Muscle of leg (tissue), 11 donors: Measurements from ENCODE around the gene SLC49A3. TPM values are rescaled to one million over a fixed set of nuclear protein-coding genes. Genes with fewer than 3 reads are reported as not detected.
A peak's percentile ranks its signal among the peaks of the same experiment; 100 is the strongest.
"Not testable (repeated sequence)": the region's sequence is repeated elsewhere in the genome, so short reads cannot be mapped to it uniquely, and the experiment has no call there.

Experiments used
- DNase-seq: peaks from one replicate; pipeline ENCODE4 v3.0.0; 2013
- H3K27ac ChIP-seq: one replicate; pipeline ENCODE4 v1.5.1; 2013; ENCODE audit warnings: mild to moderate bottlenecking, low read length, control low read depth
- H3K27me3 ChIP-seq: one replicate; pipeline ENCODE4 v1.6.1; 2013; ENCODE audit warnings: low read length; ENCODE audit not compliant: control insufficient read depth, insufficient read depth
- H3K36me3 ChIP-seq: one replicate; pipeline ENCODE4 v1.6.1; 2013; ENCODE audit warnings: low read length; ENCODE audit not compliant: control insufficient read depth, insufficient read depth
- H3K4me1 ChIP-seq: one replicate; pipeline ENCODE4 v1.6.1; 2013; ENCODE audit warnings: low read length; ENCODE audit not compliant: control insufficient read depth, insufficient read depth
- H3K4me3 ChIP-seq: one replicate; pipeline ENCODE4 v1.5.1; 2013; ENCODE audit warnings: low read length, control low read depth
- H3K9me3 ChIP-seq: replicated peaks from 2 replicates; pipeline ENCODE4 v1.6.1; 2013; ENCODE audit warnings: low read depth, low read length; ENCODE audit not compliant: control insufficient read depth
- WGBS: methylation state at CpG from one replicate; pipeline ENCODE4 v1.1.5; 2013; ENCODE audit warnings: missing lambda C conversion rate; ENCODE audit not compliant: insufficient coverage; 5-methylcytosine and 5-hydroxymethylcytosine counted together
- polyA plus RNA-seq, 8 donors: library from polyadenylated mRNA; unstranded; fragments of 120-200 nt; gene quantifications; one replicate each; pipeline versions ENCODE4 v1.2.1 to v1.2.3, GENCODE V29; 2013; ENCODE audit warnings: inconsistent platforms in 1 of 8, low replicate concordance in 1 of 8; ENCODE audit not compliant: insufficient read length in 8 of 8, insufficient read depth in 1 of 8
- total RNA-seq: library from RNA; stranded (reverse); fragments of 120-200 nt; gene quantifications from one replicate; pipeline ENCODE4 v1.2.4, GENCODE V29; 2013

SLC49A3 gene
- total and polyA plus RNA-seq, 9 donors: 2.9 to 26.4 (median 17.7) TPM

DNA sequence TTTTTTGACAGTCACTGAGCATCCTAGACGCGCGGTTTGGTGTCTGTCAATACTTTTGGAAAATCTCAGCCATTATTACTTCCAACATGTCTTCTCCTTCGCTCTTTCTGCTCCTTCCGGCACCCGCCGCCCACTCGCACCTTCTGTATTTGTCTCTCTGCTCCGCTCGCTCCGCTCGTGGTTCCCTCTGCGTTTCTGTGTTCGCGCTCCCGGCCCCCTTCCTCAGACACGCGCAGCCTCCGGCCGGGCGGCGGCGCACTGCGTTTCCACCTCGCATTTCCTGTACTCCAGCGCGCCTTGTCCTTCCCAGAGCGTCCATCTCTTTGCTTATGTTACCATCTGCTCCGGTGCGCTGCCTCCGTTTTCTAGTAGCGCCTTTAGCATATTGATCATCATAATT lies 42.5 kb downstream of the SLC49A3 start:
- Histone ChIP-seq H3K36me3 (no peaks in the 10 kb centered on the region), H3K4me1 (peaks cover 22% of the 10 kb centered on the region), H3K4me3 (peak overlapping the region; percentile 15), H3K27ac (no peak overlapping the region), H3K9me3 (no peaks in the 10 kb centered on the region), H3K27me3 (peaks cover 24% of the 10 kb centered on the region)
- no peak for DNase-seq
- 53% methylated on average over 28 of the region's 32 CpGs for WGBS

DNA sequence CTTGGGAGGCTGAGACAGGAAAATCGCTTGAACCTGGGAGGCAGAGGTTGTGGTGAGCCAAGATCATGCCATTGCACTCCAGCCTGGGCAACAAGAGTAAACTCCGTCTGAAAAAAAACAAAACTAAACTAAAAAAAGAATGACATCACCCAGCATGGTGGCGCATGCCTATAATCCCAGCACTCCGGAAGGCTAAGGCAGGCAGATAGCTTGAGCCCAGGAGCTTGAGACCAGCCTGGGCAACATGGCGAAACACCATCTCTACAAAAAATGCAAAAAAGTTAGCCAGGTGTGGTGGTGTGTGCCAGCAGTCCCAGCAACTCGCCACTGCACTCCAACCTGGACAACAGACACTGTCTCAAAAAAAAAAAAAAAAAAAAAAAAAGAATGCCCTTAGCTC lies 46.6 kb downstream of the SLC49A3 start:
- H3K4me3 ChIP-seq, H3K4me1 ChIP-seq, H3K27ac ChIP-seq, H3K36me3 ChIP-seq, H3K9me3 ChIP-seq, H3K27me3 ChIP-seq, DNase-seq: not testable (repeated sequence)
- WGBS: no CpG with 5 or more reads among the region's 6 CpGs

DNA sequence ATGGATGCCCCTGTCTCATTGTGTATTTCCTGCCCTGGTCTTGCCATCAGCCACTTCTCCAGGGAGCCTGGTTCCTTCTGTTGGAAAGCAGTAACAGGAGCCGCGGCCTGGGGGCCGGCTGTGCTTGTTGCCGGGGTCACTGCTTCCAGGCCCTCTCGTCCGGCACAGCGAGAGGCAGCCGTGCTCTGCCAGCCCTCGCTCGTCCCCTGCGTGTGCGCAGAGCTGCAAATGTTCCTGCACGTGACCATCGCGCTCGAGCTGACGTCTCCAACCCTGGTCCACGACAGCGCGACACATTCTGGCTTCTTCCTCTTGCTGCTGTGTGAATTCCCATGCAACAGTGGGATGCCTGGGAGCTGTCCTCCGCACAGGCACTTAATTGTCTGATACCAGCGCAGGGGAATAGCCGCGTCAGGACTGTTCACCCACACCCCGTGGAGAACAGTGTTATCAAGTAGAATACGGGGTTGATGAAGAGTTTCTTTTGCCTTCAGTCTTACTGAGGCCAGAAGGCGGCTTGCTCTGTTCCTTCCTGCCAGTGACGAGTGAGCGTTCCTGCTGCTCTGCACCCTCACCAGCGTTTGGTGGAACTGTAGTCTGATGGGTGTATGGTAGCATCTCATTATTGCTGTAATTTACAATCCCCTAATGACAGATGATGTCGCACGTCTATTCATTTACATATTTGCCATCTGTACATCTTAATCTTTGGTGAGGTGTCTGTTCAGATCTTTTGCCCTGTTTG lies 51.2 kb downstream of the SLC49A3 start:
- Histone ChIP-seq H3K27ac (no peak overlapping the region), H3K36me3 (no peaks in the 10 kb centered on the region), H3K4me1 (no peaks in the 10 kb centered on the region), H3K9me3 (no peaks in the 10 kb centered on the region), H3K4me3 (no peak overlapping the region), H3K27me3 (peaks cover 3% of the 10 kb centered on the region)
- WGBS: 47% methylated on average over 23 of the region's 32 CpGs
- DNase-seq: no peak

DNA sequence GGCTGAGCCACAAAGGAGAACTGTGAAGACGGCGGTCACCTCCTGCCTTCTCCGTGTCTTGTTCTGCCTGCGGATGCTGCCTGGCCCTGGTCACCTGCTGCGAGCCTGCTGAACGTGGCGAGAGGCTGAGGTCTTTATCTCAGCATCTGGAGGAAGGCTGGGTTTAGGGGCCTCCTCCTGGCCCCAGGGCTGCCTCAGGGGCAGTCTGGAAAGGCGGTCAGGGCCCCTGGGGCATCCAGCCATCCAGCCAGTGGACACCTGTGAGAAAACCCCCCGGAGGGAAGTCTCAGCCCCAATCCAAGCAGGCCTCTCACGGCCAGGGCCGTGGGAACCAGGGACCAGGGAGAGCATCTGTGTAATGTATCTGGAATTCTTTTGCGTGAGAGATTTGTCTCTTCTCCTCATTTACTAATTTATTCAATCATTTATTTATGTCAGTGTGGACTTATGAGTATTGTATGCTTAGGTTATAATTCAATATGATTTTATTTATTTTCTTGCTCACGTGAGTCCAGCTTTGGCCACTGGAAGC lies 52.3 kb downstream of the SLC49A3 start:
- DNase-seq: no peak

DNA sequence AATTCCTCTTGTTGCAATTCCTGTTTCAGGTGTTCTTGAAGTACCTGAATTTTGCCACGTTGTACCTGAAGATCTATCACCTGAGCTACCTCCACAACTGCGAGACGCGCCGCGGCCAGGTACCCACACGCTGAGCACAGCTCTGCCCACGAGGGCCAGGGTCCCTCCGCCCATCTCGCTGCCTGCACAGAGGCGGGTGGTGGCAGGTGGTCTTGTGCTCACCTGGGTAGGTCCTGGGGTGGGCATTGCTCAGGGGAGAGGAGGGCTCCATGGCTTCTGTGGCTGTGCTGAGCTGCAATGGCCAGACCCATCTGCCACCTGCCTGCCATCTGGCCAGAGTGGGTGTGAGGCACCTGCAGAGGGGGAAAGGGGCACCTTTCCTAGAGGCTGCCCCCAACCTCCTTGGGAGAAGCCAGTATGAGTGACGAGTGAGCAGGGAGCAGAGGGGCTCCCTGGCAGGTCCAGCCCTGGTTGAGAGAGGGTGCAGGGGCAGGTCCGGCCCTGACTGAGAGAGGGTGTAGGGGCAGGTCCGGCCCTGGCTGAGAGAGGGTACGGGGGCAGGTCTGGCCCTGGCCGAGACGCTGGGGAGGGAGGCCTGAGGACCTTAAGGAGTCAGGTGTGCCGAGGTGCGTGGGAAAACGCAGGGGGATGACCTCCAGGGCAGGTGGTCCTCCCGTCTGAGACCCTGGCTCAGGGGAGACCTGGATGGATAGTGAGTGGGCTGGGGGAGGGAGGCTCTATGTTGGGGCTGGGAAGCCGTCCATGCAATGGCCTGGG lies 52.9 kb downstream of the SLC49A3 start:
- peaks cover 3% of the 10 kb centered on the region for H3K27me3 ChIP-seq
- no peak overlapping the region for H3K27ac ChIP-seq
- H3K36me3 ChIP-seq: no peaks in the 10 kb centered on the region
- H3K9me3 ChIP-seq: peaks cover 2% of the 10 kb centered on the region
- H3K4me1 ChIP-seq: peaks cover under 1% of the 10 kb centered on the region
- WGBS: 84% methylated on average over 21 of the region's 22 CpGs
- DNase-seq: no peak
- no peak overlapping the region for H3K4me3 ChIP-seq

More for the DNA sequence above, 52.3 kb downstream of the SLC49A3 start:
- no peak overlapping the region for H3K27ac ChIP-seq
- H3K4me1 ChIP-seq: no peaks in the 10 kb centered on the region
- no peaks in the 10 kb centered on the region for H3K36me3 ChIP-seq
- H3K27me3 ChIP-seq: peaks cover 3% of the 10 kb centered on the region
- 50% methylated on average over 7 of the region's 13 CpGs for WGBS
- H3K9me3 ChIP-seq: peaks cover 2% of the 10 kb centered on the region
- no peak overlapping the region for H3K4me3 ChIP-seq

DNA sequence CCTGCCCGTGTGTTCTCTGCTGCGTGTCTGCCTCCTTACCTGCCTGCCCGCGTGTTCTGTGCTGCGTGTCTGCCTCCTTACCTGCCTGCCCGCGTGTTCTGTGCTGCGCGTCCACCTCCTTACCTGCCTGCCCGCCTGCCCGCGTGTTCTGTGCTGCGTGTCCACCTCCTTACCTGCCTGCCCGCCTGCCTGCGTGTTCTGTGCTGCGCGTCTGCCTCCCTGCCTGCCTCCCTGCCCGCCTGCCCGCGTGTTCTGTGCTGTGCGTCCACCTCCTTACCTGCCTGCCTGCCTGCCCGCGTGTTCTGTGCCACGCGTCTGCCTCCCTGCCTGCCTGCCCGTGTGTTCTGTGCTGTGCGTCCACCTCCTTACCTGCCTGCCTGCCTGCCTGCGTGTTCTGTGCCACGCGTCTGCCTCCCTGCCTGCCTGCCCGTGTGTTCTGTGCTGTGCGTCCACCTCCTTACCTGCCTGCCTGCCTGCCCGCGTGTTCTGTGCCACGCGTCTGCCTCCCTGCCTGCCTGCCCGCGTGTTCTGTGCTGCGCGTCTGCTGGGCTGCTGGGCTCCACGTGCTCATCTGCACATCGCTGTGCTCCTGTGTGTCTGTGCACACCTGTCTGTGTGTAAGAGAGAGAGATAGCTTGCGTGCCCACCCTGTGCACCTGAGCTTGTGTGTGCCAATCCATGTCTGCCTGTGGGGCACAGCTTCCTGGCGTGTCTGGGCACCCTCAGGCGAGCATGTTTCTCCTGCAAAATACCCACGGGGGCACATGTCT lies 53.7 kb downstream of the SLC49A3 start:
- H3K27me3 ChIP-seq: not testable (repeated sequence)
- 93% methylated on average over 45 of the region's 46 CpGs for WGBS

DNA sequence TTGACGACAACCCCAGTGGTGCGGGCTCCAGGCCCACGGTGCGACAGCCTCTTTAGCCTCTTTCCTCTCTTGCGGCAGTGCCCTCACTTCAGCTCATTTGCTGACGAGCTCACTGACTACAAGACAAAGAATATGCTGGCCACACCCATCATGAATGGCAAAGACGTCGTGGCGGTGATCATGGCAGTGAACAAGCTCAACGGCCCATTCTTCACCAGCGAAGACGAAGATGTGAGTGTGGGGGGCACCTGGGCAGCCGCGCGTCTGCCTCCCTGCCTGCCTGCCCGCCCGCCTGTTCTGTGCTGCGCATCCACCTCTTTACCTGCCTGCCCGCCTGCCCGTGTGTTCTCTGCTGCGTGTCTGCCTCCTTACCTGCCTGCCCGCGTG lies 54.4 kb downstream of the SLC49A3 start:
- DNase-seq: no peak
- Histone ChIP-seq H3K36me3 (no peaks in the 10 kb centered on the region), H3K27ac (no peak overlapping the region), H3K9me3 (peaks cover 2% of the 10 kb centered on the region), H3K27me3 (peaks cover 3% of the 10 kb centered on the region), H3K4me3 (no peak overlapping the region), H3K4me1 (peaks cover 15% of the 10 kb centered on the region)
- WGBS: 83% methylated on average over 22 of the region's 23 CpGs

More for the DNA sequence above, 53.7 kb downstream of the SLC49A3 start:
- H3K27ac ChIP-seq, H3K4me1 ChIP-seq, DNase-seq, H3K4me3 ChIP-seq, H3K9me3 ChIP-seq, H3K36me3 ChIP-seq: not testable (repeated sequence)

DNA sequence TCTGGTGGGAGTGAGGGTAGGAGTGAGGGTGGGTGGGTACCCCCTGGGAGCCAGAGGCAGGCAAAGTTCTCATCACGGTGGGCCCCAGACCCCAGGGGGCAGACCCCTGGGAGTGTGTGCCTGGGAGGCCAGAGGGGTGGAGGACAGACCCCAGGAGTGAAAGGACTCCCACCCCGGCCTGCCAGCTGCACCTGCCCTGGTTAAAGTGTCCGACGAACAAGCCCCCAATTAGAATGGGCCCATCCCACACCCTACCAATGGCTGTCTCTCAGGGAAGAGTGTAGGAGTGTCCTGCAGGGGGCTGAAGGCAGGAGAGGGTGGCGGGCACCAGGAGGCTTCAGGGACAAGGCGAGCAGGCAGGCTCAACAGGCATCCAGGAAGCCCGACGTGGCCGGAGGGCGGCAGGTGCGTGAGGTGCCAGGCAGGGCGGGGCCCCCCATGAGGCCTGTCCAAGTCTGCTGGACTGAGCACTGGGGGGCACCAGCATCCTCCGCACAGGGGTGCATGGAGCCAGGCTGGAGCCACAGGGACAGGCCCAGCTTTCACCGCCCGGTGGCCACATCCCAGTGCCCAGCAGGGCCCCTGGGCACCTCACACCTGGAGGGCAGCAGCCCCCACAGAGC lies 54.9 kb downstream of the SLC49A3 start:
- H3K27ac ChIP-seq: no peak overlapping the region
- H3K27me3 ChIP-seq: peaks cover 3% of the 10 kb centered on the region
- peaks cover 2% of the 10 kb centered on the region for H3K9me3 ChIP-seq
- DNase-seq: no peak
- 77% methylated on average over 12 of the region's 15 CpGs for WGBS
- no peaks in the 10 kb centered on the region for H3K36me3 ChIP-seq
- peaks cover 15% of the 10 kb centered on the region for H3K4me1 ChIP-seq
- H3K4me3 ChIP-seq: no peak overlapping the region

DNA sequence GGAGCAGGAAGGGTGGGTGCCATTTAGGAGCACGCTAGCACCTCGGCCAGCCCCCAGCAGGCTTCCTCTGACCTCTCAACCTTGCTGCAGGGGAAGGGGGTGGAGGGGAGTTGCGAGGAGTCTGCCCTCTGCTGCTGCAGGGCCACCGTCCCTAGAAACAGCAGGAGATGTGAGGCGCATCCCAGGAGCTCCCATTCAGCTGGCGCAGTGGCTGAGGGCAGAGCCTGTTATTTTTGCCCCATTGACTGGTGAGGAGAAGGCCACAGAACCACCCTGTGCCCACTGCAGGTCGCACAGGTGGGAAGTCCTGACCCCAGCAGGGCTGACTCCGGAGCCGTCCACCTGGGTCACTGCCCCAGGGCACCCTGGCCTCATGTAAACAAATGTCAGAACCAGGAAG lies 55.5 kb downstream of the SLC49A3 start:
- Histone ChIP-seq H3K9me3 (peaks cover 2% of the 10 kb centered on the region), H3K27me3 (peaks cover 3% of the 10 kb centered on the region), H3K4me3 (no peak overlapping the region), H3K4me1 (peaks cover 15% of the 10 kb centered on the region), H3K27ac (no peak overlapping the region), H3K36me3 (no peaks in the 10 kb centered on the region)
- DNase-seq: no peak
- WGBS: 58% methylated on average over 9 of the region's 9 CpGs
